Lower leg skin (tissue), 4 donors: ENCODE results near the gene NKD2. TPM values are rescaled to one million over a fixed set of nuclear protein-coding genes. Genes with fewer than 3 reads are reported as not detected.

Source experiments
- DNase-seq, 2 donors: peaks; one replicate each; pipeline ENCODE4 v3.0.0-alpha.2; 2019; ENCODE audit warnings: low spot score in 2 of 2
- H3K4me3 ChIP-seq: fragments of 200-600 bp; sonication (generic); 2 replicates; pipeline ENCODE4 v1.5.1; 2017; ENCODE audit warnings: mild to moderate bottlenecking, low read depth; ENCODE audit not compliant: poor library complexity, severe bottlenecking
- CTCF ChIP-seq, 3 donors: fragments of 450-650 bp; IDR thresholded peaks; one replicate each; pipeline ENCODE4 v1.5.1; 2016; ENCODE audit warnings: antibody characterized with exemption in 3 of 3, mild to moderate bottlenecking in 3 of 3, moderate library complexity in 2 of 3
- POLR2A ChIP-seq, 2 donors: fragments of 450-650 bp; IDR thresholded peaks; one replicate each; pipeline ENCODE4 v1.6.1; 2016 to 2017; ENCODE audit warnings: antibody characterized with exemption in 2 of 2, mild to moderate bottlenecking in 1 of 2, moderate library complexity in 1 of 2
- WGBS, 2 donors: methylation state at CpG; one replicate each; pipeline ENCODE4 v1.1.5; 2018; 5-methylcytosine and 5-hydroxymethylcytosine counted together
- intact Hi-C: fragments of 100-400 bp; cut with DNase I; formaldehyde crosslinking; loops from one replicate; pipeline ENCODE4 v1.15.0; 2023; ENCODE audit warnings: low total_unique reads
- total RNA-seq, 4 donors: library from RNA; depleted of rRNA; stranded (reverse); fragments of >200 nt; gene quantifications; one replicate each; pipeline ENCODE4 v1.1.0, GENCODE V29; 2016

NKD2 gene
- total RNA-seq, 4 donors from 2014 or later: 2.7 to 9.4 (median 3.5) TPM

- intact Hi-C loops: no loop called here
- TF ChIP-seq POLR2A (IDR thresholded peaks at IDR 0.05) (no peak), CTCF (IDR thresholded peaks at IDR 0.05) (no peak)
- DNase-seq: no peak
- 76 to 84% methylated on average over 11 of the region's 12 CpGs for WGBS, 2 donors
- H3K4me3 ChIP-seq: no peak overlapping the region
Measured at GRCh38 chr5:1017056-1017455, 8.5 kb downstream of the NKD2 start.

- intact Hi-C loops: no loop called here
- H3K4me3 ChIP-seq: no peak overlapping the region
- no peak for TF ChIP-seq POLR2A (IDR thresholded peaks at IDR 0.05)
- peak in 1 of 2 donors; percentile 83 for DNase-seq
- WGBS, 2 donors: 92 to 95% methylated on average over 18 to 19 of the region's 19 CpGs
Measured at GRCh38 chr5:1017691-1018455, 9.3 kb downstream of the NKD2 start.

- intact Hi-C loops: no loop called here
- H3K4me3 ChIP-seq: no peak overlapping the region
- WGBS, 2 donors: 83 to 87% methylated on average over 3 to 9 of the region's 9 CpGs
- peak in 1 of 2 donors; percentile 79 for DNase-seq
- TF ChIP-seq POLR2A (IDR thresholded peaks at IDR 0.05) (no peak), CTCF (IDR thresholded peaks at IDR 0.05) (no peak)
Measured at GRCh38 chr5:1018596-1018995, 10.0 kb downstream of the NKD2 start.

- intact Hi-C loops: no loop called here
- 82 to 87% methylated on average over 35 to 36 of the region's 37 CpGs for WGBS, 2 donors
- no peak overlapping the region for H3K4me3 ChIP-seq
- no peak for TF ChIP-seq CTCF (IDR thresholded peaks at IDR 0.05)
- DNase-seq: peak in 1 of 2 donors; percentile 81
Measured at GRCh38 chr5:1019001-1019905, 10.7 kb downstream of the NKD2 start.

- TF ChIP-seq POLR2A (IDR thresholded peaks at IDR 0.05) (no peak), CTCF (IDR thresholded peaks at IDR 0.05) (no peak)
- intact Hi-C loops: no loop called here
- 71 to 72% methylated on average over 16 of the region's 16 CpGs for WGBS, 2 donors
- DNase-seq: peak in 1 of 2 donors; percentile 76
- H3K4me3 ChIP-seq: no peak overlapping the region
Measured at GRCh38 chr5:1020452-1020961, 11.9 kb downstream of the NKD2 start.
